Kidney (tissue), 14 donors: Measurements from ENCODE around the gene RANBP10. TPM values are rescaled to one million over a fixed set of nuclear protein-coding genes. Genes with fewer than 3 reads are reported as not detected.
A peak's percentile ranks its signal among the peaks of the same experiment; 100 is the strongest.

ENCODE experiments used
- DNase-seq, 5 donors: peaks; one replicate each; pipeline ENCODE4 v3.0.0-alpha.2; 2013 to 2020
- FAIRE-seq: peaks from 2 replicates; lab custom pipeline; 2012; peaks lifted over from hg19 to GRCh38; lab: Jason Lieb, UNC
- H3K27ac ChIP-seq, 2 donors: one replicate each; pipeline ENCODE4 v1.7.0; 2013; ENCODE audit warnings: low read depth in 2 of 2, low read length in 2 of 2, inconsistent platforms in 1 of 2
- H3K27me3 ChIP-seq: one replicate; pipeline ENCODE4 v1.7.1; 2013; ENCODE audit warnings: low read length, inconsistent platforms; ENCODE audit not compliant: control insufficient read depth, insufficient read depth
- H3K36me3 ChIP-seq, 3 donors: one replicate each; pipeline versions ENCODE4 v1.7.0 to v1.7.1; 2013; ENCODE audit warnings: low read length in 3 of 3, control low read depth in 1 of 3, inconsistent platforms in 1 of 3; ENCODE audit not compliant: insufficient read depth in 3 of 3, control insufficient read depth in 2 of 3
- H3K4me1 ChIP-seq, 3 donors: one replicate each; pipeline versions ENCODE4 v1.7.0 to v1.7.1; 2013; ENCODE audit warnings: low read length in 3 of 3, inconsistent platforms in 1 of 3, low read depth in 1 of 3; ENCODE audit not compliant: control insufficient read depth in 2 of 3, insufficient read depth in 2 of 3
- H3K4me3 ChIP-seq, 3 donors: one replicate each; pipeline versions ENCODE4 v1.7.0 to v1.8.1; 2013; ENCODE audit warnings: low read length in 3 of 3, control low read depth in 1 of 3, inconsistent platforms in 1 of 3
- H3K9ac ChIP-seq, 3 donors: one replicate each; pipeline versions ENCODE4 v1.7.0 to v1.7.1; 2013; ENCODE audit warnings: low read length in 3 of 3, control low read depth in 1 of 3, inconsistent platforms in 1 of 3
- H3K9me3 ChIP-seq, 3 donors: one replicate each; pipeline versions ENCODE4 v1.7.0 to v1.7.1; 2013; ENCODE audit warnings: low read length in 3 of 3, control low read depth in 1 of 3, inconsistent platforms in 1 of 3; ENCODE audit not compliant: control insufficient read depth in 2 of 3, insufficient read depth in 1 of 3
- CTCF ChIP-seq: IDR thresholded peaks from 3 replicates; pipeline ENCODE4 v1.5.1; 2012; ENCODE audit warnings: mild to moderate bottlenecking, moderate library complexity, borderline replicate concordance; ENCODE audit not compliant: insufficient read depth; ENCODE audit errors: extremely low read depth
- intact Hi-C: fragments of 100-400 bp; cut with DNase I; formaldehyde crosslinking; loops from one replicate; pipeline ENCODE4 v1.11.1; 2022
- polyA plus RNA-seq: library from polyadenylated mRNA; stranded (reverse); fragments of 350-450 nt; fragmentation: Illumina TruSeq; extraction: RNeasy Lipid Tissue Mini Kit (QIAGEN cat#74804); gene quantifications from one replicate; pipeline ENCODE4 v1.2.3, GENCODE V29; 2014; ENCODE audit warnings: low read depth, low replicate concordance; ENCODE audit not compliant: insufficient read depth
- total RNA-seq: library from RNA; stranded (reverse); fragmentation: NEBNext Ultra II Directional; extraction: Animal tissue kit (Norgen Biotek cat#: 25700); gene quantifications from one replicate; pipeline ENCODE4 v1.2.1, GENCODE V29; 2021
- donor health status: control.
- donor health status: control.
- donor health status: control.
- donor health status: control.
- donor health status: control.
- donor health status: DM: yes; HTN: yes; CAD: no.
- donor health status: Normal renal cell carcinoma (clear cell type).

The RANBP10 gene
- total and polyA plus RNA-seq, 2 donors from 2014 or later: 7.0 to 22.3 TPM

GRCh38 chr16:67848118-67848517, 41.8 kb upstream of the RANBP10 start:
- Histone ChIP-seq H3K36me3 (no peaks in the 10 kb centered on the region), H3K4me3 (peak overlapping the region in 2 of 3 donors; percentile 65 to 83), H3K9ac (peak overlapping the region in 2 of 3 donors; percentile 7 to 88), H3K4me1 (peaks cover 14 to 35% (median 32%) of the 10 kb centered on the region in 3 donors), H3K27ac (no peak overlapping the region), H3K9me3 (no peaks in the 10 kb centered on the region), H3K27me3 (no peaks in the 10 kb centered on the region)
- intact Hi-C loops: no loop called here
- FAIRE-seq (no peak), DNase-seq (no peak)
- TF ChIP-seq CTCF: no peak

GRCh38 chr16:67847064-67847861, 40.9 kb upstream of the RANBP10 start, which contains the start of gene CENPT:
TSS of gene CENPT (minus strand) at chr16:67847693. CDS start at chr16:67833859, 13,834 bp downstream.
- intact Hi-C loops: no loop called here
- H3K27me3 ChIP-seq: no peaks in the 10 kb centered on the region
- H3K9me3 ChIP-seq: no peaks in the 10 kb centered on the region
- peak within 1 kb of the TSS; percentile 91 to 98 for H3K27ac ChIP-seq
- FAIRE-seq (no peak), DNase-seq (peak in 4 of 5 donors; percentile 30 to 89 (median 66))
- no peaks in the 10 kb centered on the region for H3K36me3 ChIP-seq
- peak within 1 kb of the TSS; percentile 43 to 88 (median 88) for H3K9ac ChIP-seq
- peaks cover 14 to 40% (median 32%) of the 10 kb centered on the region in 3 donors for H3K4me1 ChIP-seq
- peak within 1 kb of the TSS; percentile 71 to 83 (median 79) for H3K4me3 ChIP-seq
- no peak for TF ChIP-seq CTCF

GRCh38 chr16:67846320-67847063, 40.1 kb upstream of the RANBP10 start, which contains the start of gene NUTF2:
TSS of gene NUTF2 (plus strand) at chr16:67846933. CDS start at chr16:67865131, 18,198 bp downstream.
- TF ChIP-seq CTCF: peak; percentile 10
- H3K27ac ChIP-seq: peak within 1 kb of the TSS; percentile 91 to 98
- H3K4me1 ChIP-seq: peaks cover 14 to 40% (median 34%) of the 10 kb centered on the region in 3 donors
- no peaks in the 10 kb centered on the region for H3K9me3 ChIP-seq
- no peaks in the 10 kb centered on the region for H3K36me3 ChIP-seq
- no peak for FAIRE-seq
- peak within 1 kb of the TSS; percentile 71 to 83 (median 79) for H3K4me3 ChIP-seq
- no peaks in the 10 kb centered on the region for H3K27me3 ChIP-seq
- H3K9ac ChIP-seq: peak within 1 kb of the TSS; percentile 59 to 88 (median 88)
- intact Hi-C loops: no loop called here
- peak; percentile 98 to 99 (median 98) for DNase-seq
